Spleen (tissue), 11 donors: Measurements from ENCODE around the gene TMEM255B. TPM values are rescaled to one million over a fixed set of nuclear protein-coding genes. Genes with fewer than 3 reads are reported as not detected.

ENCODE experiments used
- DNase-seq: peaks from one replicate; pipeline ENCODE4 v3.0.0-alpha.2; 2020
- H3K27ac ChIP-seq, 8 donors: fragments of 200-600 bp; sonication (generic) in 7 of 8; 1 replicate in 4 of 8; 2 replicates in 4 of 8; pipeline versions ENCODE4 v1.5.0 to v1.8.0; 2016 to 2021; ENCODE audit warnings: inconsistent platforms in 4 of 8, mild to moderate bottlenecking in 4 of 8, moderate library complexity in 1 of 8
- H3K27me3 ChIP-seq, 7 donors: fragments of 200-600 bp; sonication (generic) in 6 of 7; replicated peaks in 1 of 7; 1 replicate in 4 of 7; 2 replicates in 3 of 7; pipeline versions ENCODE4 v1.5.0 to v1.8.0; 2016 to 2021; ENCODE audit warnings: inconsistent platforms in 3 of 7, mild to moderate bottlenecking in 1 of 7
- H3K36me3 ChIP-seq, 6 donors: fragments of 200-600 bp; sonication (generic) in 5 of 6; 1 replicate in 4 of 6; 2 replicates in 2 of 6; pipeline versions ENCODE4 v1.5.0 to v1.8.0; 2016 to 2021; ENCODE audit warnings: inconsistent platforms in 2 of 6
- H3K4me1 ChIP-seq, 6 donors: fragments of 200-600 bp; sonication (generic) in 5 of 6; 1 replicate in 3 of 6; 2 replicates in 3 of 6; pipeline versions ENCODE4 v1.5.0 to v1.8.0; 2016 to 2021; ENCODE audit warnings: inconsistent platforms in 3 of 6
- H3K4me3 ChIP-seq, 8 donors: fragments of 200-600 bp; sonication (generic) in 7 of 8; 1 replicate in 4 of 8; 2 replicates in 4 of 8; pipeline versions ENCODE4 v1.5.0 to v1.8.0; 2016 to 2021; ENCODE audit warnings: inconsistent platforms in 4 of 8, mild to moderate bottlenecking in 4 of 8, moderate library complexity in 2 of 8
- H3K9me3 ChIP-seq, 8 donors: fragments of 200-600 bp; sonication (generic) in 7 of 8; 1 replicate in 4 of 8; 2 replicates in 4 of 8; pipeline versions ENCODE4 v1.5.0 to v1.8.0; 2016 to 2021; ENCODE audit warnings: inconsistent platforms in 4 of 8
- CTCF ChIP-seq, 11 experiments: fragments of 200-600 bp in 7 of 11; fragments of 450-650 bp in 4 of 11; sonication (generic) in 4 of 11; IDR thresholded peaks in 8 of 11; conservative IDR thresholded peaks in 3 of 11; 1 replicate in 7 of 11; 2 replicates in 4 of 11; pipeline versions ENCODE4 v1.4.0 to v1.8.0; 2016 to 2021; ENCODE audit warnings: antibody characterized with exemption in 11 of 11, inconsistent platforms in 4 of 11, mild to moderate bottlenecking in 1 of 11
- POLR2A ChIP-seq, 3 donors: fragments of 450-650 bp; IDR thresholded peaks; one replicate each; pipeline ENCODE4 v1.5.1; 2017; ENCODE audit warnings: antibody characterized with exemption in 3 of 3, mild to moderate bottlenecking in 1 of 3
- POLR2AphosphoS5 ChIP-seq, 3 donors: sonication (generic); formaldehyde crosslinking; IDR thresholded peaks; one replicate each; pipeline ENCODE4 v1.5.1; 2017; ENCODE audit warnings: antibody characterized with exemption in 3 of 3
- WGBS, 5 donors: extraction: QIAGEN DNeasy Blood & Tissue Kit in 3 of 5; methylation state at CpG; one replicate each; pipeline versions ENCODE4 v1.1.5 to v1.1.7; 2013 to 2018; 5-methylcytosine and 5-hydroxymethylcytosine counted together
- intact Hi-C: fragments of 100-400 bp; cut with DNase I; formaldehyde crosslinking; loops from one replicate; pipeline ENCODE4 v1.15.0; 2023; ENCODE audit warnings: low total_unique reads
- polyA plus RNA-seq, 3 donors: library from polyadenylated mRNA; stranded (reverse); fragments of 200-250 nt; gene quantifications; one replicate each; pipeline ENCODE4 v1.2.1, GENCODE V29; 2013
- total RNA-seq, 7 donors: library from RNA; depleted of rRNA in 3 of 7; stranded (reverse); fragments of >200 nt in 3 of 7; fragmentation: NEBNext Ultra II Directional in 4 of 7; extraction: Animal tissue kit (Norgen Biotek cat#: 25700) in 4 of 7; gene quantifications; one replicate each; pipeline versions ENCODE4 v1.1.0 to v1.2.1, GENCODE V29; 2016 to 2021
- donor health status: healthy with polysubstance abuse.
- donor health status: DM: no; HTN: no; CAD: no; lungs with moderate emphysema.
- donor health status: DM: no; HTN: no; CAD: no.
- donor health status: Bipolar disorder and iron deficiency.
- donor health status: healthy.
- donor health status: DM: no; HTN: no; CAD: no.
- donor health status: DM: yes; HTN: yes; CAD: no.

Gene TMEM255B
- total and polyA plus RNA-seq, 10 donors: 5.7 to 26.9 (median 12.3) TPM

GRCh38 chr13:113812178-113813040, 53.4 kb downstream of the TMEM255B start:
- DNase-seq: no peak
- H3K9me3 ChIP-seq: peaks cover 0 to 32% (median 19%) of the 10 kb centered on the region in 8 donors
- H3K27ac ChIP-seq: no peak overlapping the region
- 82 to 95% (median 89%) methylated on average over 42 to 51 of the region's 51 CpGs for WGBS, 5 donors
- intact Hi-C loops: no loop called here
- H3K4me1 ChIP-seq: peaks cover 6 to 45% (median 31%) of the 10 kb centered on the region in 6 donors
- no peaks in the 10 kb centered on the region for H3K27me3 ChIP-seq
- no peak for TF ChIP-seq POLR2A (IDR thresholded peaks at IDR 0.05)
- no peak for TF ChIP-seq CTCF (IDR thresholded peaks at IDR 0.05 in 8 of 11, conservative IDR thresholded peaks at IDR 0.05 in 3 of 11)
- TF ChIP-seq POLR2AphosphoS5 (IDR thresholded peaks at IDR 0.05): no peak
- no peak overlapping the region for H3K4me3 ChIP-seq
- no peaks in the 10 kb centered on the region for H3K36me3 ChIP-seq

- H3K4me3 ChIP-seq: no peak overlapping the region
- 81 to 93% (median 84%) methylated on average over 29 to 30 of the region's 30 CpGs for WGBS, 5 donors
These were observed 54.2 kb downstream of the TMEM255B start for GRCh38 chr13:113813070-113813748.

GRCh38 chr13:113813749-113814434, 54.9 kb downstream of the TMEM255B start:
- intact Hi-C loops: no loop called here
- Histone ChIP-seq H3K9me3 (peaks cover 0 to 18% (median 7%) of the 10 kb centered on the region in 8 donors), H3K4me1 (peaks cover 6 to 57% (median 35%) of the 10 kb centered on the region in 6 donors), H3K4me3 (no peak overlapping the region), H3K27me3 (no peaks in the 10 kb centered on the region), H3K27ac (peak overlapping the region in 7 of 8 donors; percentile 22 to 77 (median 65)), H3K36me3 (peaks cover 0 to 11% (median 0%) of the 10 kb centered on the region in 6 donors)
- WGBS, 5 donors: 58 to 77% (median 68%) methylated on average over 21 to 28 of the region's 28 CpGs
- peak; percentile 39 to 79 (median 76) for TF ChIP-seq POLR2AphosphoS5 (IDR thresholded peaks at IDR 0.05)
- no peak for TF ChIP-seq POLR2A (IDR thresholded peaks at IDR 0.05)
- DNase-seq: peak; percentile 83

More at GRCh38 chr13:113813070-113813748, 54.2 kb downstream of the TMEM255B start:
- no peak for DNase-seq
- Histone ChIP-seq H3K27me3 (no peaks in the 10 kb centered on the region), H3K9me3 (peaks cover 0 to 25% (median 14%) of the 10 kb centered on the region in 8 donors), H3K36me3 (peaks cover 0 to 4% (median 0%) of the 10 kb centered on the region in 6 donors), H3K4me1 (peaks cover 6 to 53% (median 35%) of the 10 kb centered on the region in 6 donors), H3K27ac (peak overlapping the region in 7 of 8 donors; percentile 22 to 77 (median 65))
- intact Hi-C loops: no loop called here
- no peak for TF ChIP-seq POLR2AphosphoS5 (IDR thresholded peaks at IDR 0.05)
- no peak for TF ChIP-seq CTCF (IDR thresholded peaks at IDR 0.05 in 8 of 11, conservative IDR thresholded peaks at IDR 0.05 in 3 of 11)
- TF ChIP-seq POLR2A (IDR thresholded peaks at IDR 0.05): no peak

GRCh38 chr13:113814435-113814821, 55.4 kb downstream of the TMEM255B start:
- intact Hi-C loops: no loop called here
- 76 to 84% (median 78%) methylated on average over 7 to 11 of the region's 11 CpGs for WGBS, 5 donors
- peaks cover 0 to 16% (median 0%) of the 10 kb centered on the region in 6 donors for H3K36me3 ChIP-seq
- no peak for TF ChIP-seq POLR2A (IDR thresholded peaks at IDR 0.05)
- TF ChIP-seq CTCF (IDR thresholded peaks at IDR 0.05 in 8 of 11, conservative IDR thresholded peaks at IDR 0.05 in 3 of 11): no peak
- TF ChIP-seq POLR2AphosphoS5 (IDR thresholded peaks at IDR 0.05): no peak
- peak overlapping the region in 5 of 8 donors; percentile 56 to 77 (median 65) for H3K27ac ChIP-seq
- peak; percentile 73 for DNase-seq
- H3K9me3 ChIP-seq: peaks cover 0 to 14% (median 6%) of the 10 kb centered on the region in 8 donors
- no peak overlapping the region for H3K4me3 ChIP-seq
- peaks cover 6 to 62% (median 35%) of the 10 kb centered on the region in 6 donors for H3K4me1 ChIP-seq
- H3K27me3 ChIP-seq: no peaks in the 10 kb centered on the region
